ENCODE data around the gene OR51G2. TPM values are rescaled to one million over a fixed set of nuclear protein-coding genes. Genes with fewer than 3 reads are reported as not detected.

The OR51G2 gene
- total RNA-seq, 1 experiment from 2014 or later: not detected

DNA sequence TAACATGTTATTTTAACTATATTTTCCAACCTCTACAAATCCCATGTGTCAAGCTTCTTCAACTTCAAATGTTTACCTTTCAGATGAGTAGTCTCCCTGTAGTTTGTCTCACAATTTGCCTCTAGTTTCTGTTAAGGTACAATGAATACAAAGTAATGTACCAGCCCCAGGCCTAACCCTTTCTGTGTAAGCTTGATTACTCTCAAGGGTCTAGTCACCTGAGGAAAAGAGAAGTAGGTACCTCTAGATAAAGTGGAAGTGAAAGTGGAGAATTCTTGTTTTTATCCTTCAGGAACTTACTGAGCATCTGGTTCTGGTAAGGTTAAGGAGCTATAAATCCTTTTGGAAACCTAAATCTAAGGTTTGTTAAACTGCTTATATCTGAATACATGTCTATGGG, 15.7 kb downstream of the OR51G2 start, which contains the start of gene OR51A7:
Gene OR51A7 (plus strand): TSS at position 300 of the 400 bp plus-strand sequence. CDS start 3,587 bp downstream, outside the sequence.
- Histone ChIP-seq H3K36me3 (ENCODE audit: insufficient read depth, low read length, poor library complexity, severe bottlenecking) (no peaks in the 10 kb centered on the region), H3K4me1 (ENCODE audit: insufficient read depth, low read length, poor library complexity, severe bottlenecking) (no peaks in the 10 kb centered on the region), H3K4me3 (ENCODE audit: low read depth, low read length, poor library complexity, severe bottlenecking) (no peak within 1 kb of the TSS), H3K27me3 (replicated peaks; ENCODE audit: insufficient read depth, low read depth, low read length, poor library complexity) (no peaks in the 10 kb centered on the region), H3K9me3 (ENCODE audit: low read depth, low read length, poor library complexity, severe bottlenecking) (no peaks in the 10 kb centered on the region), H3K27ac (ENCODE audit: low read depth, low read length, poor library complexity, severe bottlenecking) (no peak within 1 kb of the TSS)
- BruUV-seq (replicated peaks): no TSS peak
- intact Hi-C loops (cut with micrococcal nuclease; ENCODE audit: unreplicated experiment): no loop called here
- TF ChIP-seq, protein P1, sequence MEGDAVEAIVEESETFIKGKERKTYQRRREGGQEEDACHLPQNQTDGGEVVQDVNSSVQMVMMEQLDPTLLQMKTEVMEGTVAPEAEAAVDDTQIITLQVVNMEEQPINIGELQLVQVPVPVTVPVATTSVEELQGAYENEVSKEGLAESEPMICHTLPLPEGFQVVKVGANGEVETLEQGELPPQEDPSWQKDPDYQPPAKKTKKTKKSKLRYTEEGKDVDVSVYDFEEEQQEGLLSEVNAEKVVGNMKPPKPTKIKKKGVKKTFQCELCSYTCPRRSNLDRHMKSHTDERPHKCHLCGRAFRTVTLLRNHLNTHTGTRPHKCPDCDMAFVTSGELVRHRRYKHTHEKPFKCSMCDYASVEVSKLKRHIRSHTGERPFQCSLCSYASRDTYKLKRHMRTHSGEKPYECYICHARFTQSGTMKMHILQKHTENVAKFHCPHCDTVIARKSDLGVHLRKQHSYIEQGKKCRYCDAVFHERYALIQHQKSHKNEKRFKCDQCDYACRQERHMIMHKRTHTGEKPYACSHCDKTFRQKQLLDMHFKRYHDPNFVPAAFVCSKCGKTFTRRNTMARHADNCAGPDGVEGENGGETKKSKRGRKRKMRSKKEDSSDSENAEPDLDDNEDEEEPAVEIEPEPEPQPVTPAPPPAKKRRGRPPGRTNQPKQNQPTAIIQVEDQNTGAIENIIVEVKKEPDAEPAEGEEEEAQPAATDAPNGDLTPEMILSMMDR (conservative IDR thresholded peaks at IDR 0.05; ENCODE audit: low read depth, low read length): no peak
- no peak for TF ChIP-seq EZH2 (IDR thresholded peaks at IDR 0.05; ENCODE audit: borderline replicate concordance, low read depth, low read length, poor library complexity, severe bottlenecking)
- DNase-seq (ENCODE audit: low spot score): no peak
- ChIA-PET CTCF (no interaction called here), POLR2A (ENCODE audit: low non-redundant PET) (no interaction called here)

DNA sequence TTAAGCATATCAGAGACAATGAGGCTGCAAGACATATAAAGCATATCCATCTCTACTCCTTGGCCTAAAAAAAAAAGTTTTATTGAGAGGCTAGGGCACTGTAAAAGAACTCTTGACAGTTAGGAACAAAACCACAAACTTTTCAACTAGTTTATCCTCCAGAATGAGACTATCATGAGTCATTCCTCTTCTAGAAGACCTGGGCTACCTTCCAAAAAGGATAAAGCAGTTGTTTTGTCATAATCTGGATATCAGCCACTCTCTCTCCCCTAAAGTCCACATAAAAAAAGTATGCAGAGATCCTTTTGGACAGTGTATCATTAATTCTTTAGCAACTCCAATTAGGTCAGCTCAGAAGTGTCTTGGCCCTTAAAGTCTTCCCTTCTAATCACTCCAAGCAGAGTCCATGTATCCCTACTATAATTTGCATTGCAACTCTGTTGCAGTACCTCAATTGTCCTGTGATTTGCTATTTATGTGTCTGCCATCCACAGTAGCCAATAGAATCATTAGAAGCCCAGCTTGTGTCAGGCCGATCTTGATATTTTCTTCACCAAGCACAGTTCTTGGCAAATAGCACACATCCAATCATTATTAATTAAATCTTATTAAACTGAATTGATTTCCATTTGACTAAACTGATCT, 27.0 kb downstream of the OR51G2 start:
- no peaks in the 10 kb centered on the region for H3K27me3 ChIP-seq (replicated peaks; ENCODE audit: insufficient read depth, low read depth, low read length, poor library complexity)
- no peaks in the 10 kb centered on the region for H3K4me1 ChIP-seq (ENCODE audit: insufficient read depth, low read length, poor library complexity, severe bottlenecking)
- no peak overlapping the region for H3K27ac ChIP-seq (ENCODE audit: low read depth, low read length, poor library complexity, severe bottlenecking)
- CTCF ChIA-PET: no interaction called here
- no peaks in the 10 kb centered on the region for H3K9me3 ChIP-seq (ENCODE audit: low read depth, low read length, poor library complexity, severe bottlenecking)
- H3K36me3 ChIP-seq (ENCODE audit: insufficient read depth, low read length, poor library complexity, severe bottlenecking): no peaks in the 10 kb centered on the region
- intact Hi-C loops (cut with micrococcal nuclease; ENCODE audit: unreplicated experiment): no loop called here
- no TSS peak for BruUV-seq (replicated peaks)
- H3K4me3 ChIP-seq (ENCODE audit: low read depth, low read length, poor library complexity, severe bottlenecking): no peak overlapping the region
- TF ChIP-seq, protein P1 (conservative IDR thresholded peaks at IDR 0.05; ENCODE audit: low read depth, low read length): no peak
- no peak for TF ChIP-seq EZH2 (IDR thresholded peaks at IDR 0.05; ENCODE audit: borderline replicate concordance, low read depth, low read length, poor library complexity, severe bottlenecking)
- peak; percentile 12 for DNase-seq (ENCODE audit: low spot score)
- POLR2A ChIA-PET (ENCODE audit: low non-redundant PET): no interaction called here

DNA sequence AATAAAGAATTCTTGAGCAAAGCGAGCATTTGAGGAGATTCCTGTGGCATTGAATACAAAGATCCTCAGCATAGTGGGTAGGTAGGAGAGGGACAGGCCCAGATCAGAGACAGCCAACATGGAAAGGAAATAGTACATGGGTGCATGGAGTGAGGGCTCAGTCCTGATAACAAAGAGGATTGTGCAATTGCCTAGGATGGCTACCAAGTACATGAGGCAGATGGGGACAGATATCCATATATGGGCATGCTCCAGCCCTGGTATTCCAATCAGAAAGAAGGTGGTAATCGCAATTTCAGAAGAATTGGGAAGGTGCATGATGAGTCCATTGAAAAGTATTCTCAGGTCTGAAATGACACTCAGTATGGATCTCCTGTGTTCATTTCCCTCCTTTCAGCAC, 28.9 kb downstream of the OR51G2 start:
- DNase-seq (ENCODE audit: low spot score): no peak
- ChIA-PET POLR2A (ENCODE audit: low non-redundant PET) (no interaction called here), CTCF (no interaction called here)
- TF ChIP-seq, protein P1 (conservative IDR thresholded peaks at IDR 0.05; ENCODE audit: low read depth, low read length): no peak
- no peak for TF ChIP-seq EZH2 (IDR thresholded peaks at IDR 0.05; ENCODE audit: borderline replicate concordance, low read depth, low read length, poor library complexity, severe bottlenecking)
- no peak overlapping the region for H3K4me3 ChIP-seq (ENCODE audit: low read depth, low read length, poor library complexity, severe bottlenecking)
- no peaks in the 10 kb centered on the region for H3K36me3 ChIP-seq (ENCODE audit: insufficient read depth, low read length, poor library complexity, severe bottlenecking)
- H3K9me3 ChIP-seq (ENCODE audit: low read depth, low read length, poor library complexity, severe bottlenecking): no peaks in the 10 kb centered on the region
- no peaks in the 10 kb centered on the region for H3K4me1 ChIP-seq (ENCODE audit: insufficient read depth, low read length, poor library complexity, severe bottlenecking)
- no TSS peak for BruUV-seq (replicated peaks)
- no peak overlapping the region for H3K27ac ChIP-seq (ENCODE audit: low read depth, low read length, poor library complexity, severe bottlenecking)
- intact Hi-C loops (cut with micrococcal nuclease; ENCODE audit: unreplicated experiment): no loop called here
- no peaks in the 10 kb centered on the region for H3K27me3 ChIP-seq (replicated peaks; ENCODE audit: insufficient read depth, low read depth, low read length, poor library complexity)

Data from A673 (cell line).